Measurements from ENCODE around the gene ARRB1. TPM values are rescaled to one million over a fixed set of nuclear protein-coding genes. Genes with fewer than 3 reads are reported as not detected.

ARRB1 gene
- total and polyA plus RNA-seq, 12 donors = 4.9 to 54.2 (median 31.0) TPM

GRCh38 chr11:75272391-75272790 lies 79.1 kb downstream of the ARRB1 start:
- peak in 1 of 7 donors; percentile 5 for DNase-seq
- intact Hi-C loops (cut with DNase I) = no loop called here
- no peak overlapping the region for H3K4me3 ChIP-seq
- no peak for TF ChIP-seq POLR2A (IDR thresholded peaks at IDR 0.05)
- no peak for TF ChIP-seq CTCF (IDR thresholded peaks at IDR 0.05)
- H3K27me3 ChIP-seq = no peaks in the 10 kb centered on the region
- H3K4me1 ChIP-seq (replicated peaks in 1 of 2) = no peaks in the 10 kb centered on the region
- no peaks in the 10 kb centered on the region for H3K9me3 ChIP-seq (replicated peaks in 1 of 3)
- WGBS, 4 donors = 79 to 90% (median 85%) methylated on average over 5 of the region's 5 CpGs
- peaks cover 0 to 18% of the 10 kb centered on the region in 2 donors for H3K36me3 ChIP-seq (replicated peaks in 1 of 2)
- H3K27ac ChIP-seq = no peak overlapping the region

DNA sequence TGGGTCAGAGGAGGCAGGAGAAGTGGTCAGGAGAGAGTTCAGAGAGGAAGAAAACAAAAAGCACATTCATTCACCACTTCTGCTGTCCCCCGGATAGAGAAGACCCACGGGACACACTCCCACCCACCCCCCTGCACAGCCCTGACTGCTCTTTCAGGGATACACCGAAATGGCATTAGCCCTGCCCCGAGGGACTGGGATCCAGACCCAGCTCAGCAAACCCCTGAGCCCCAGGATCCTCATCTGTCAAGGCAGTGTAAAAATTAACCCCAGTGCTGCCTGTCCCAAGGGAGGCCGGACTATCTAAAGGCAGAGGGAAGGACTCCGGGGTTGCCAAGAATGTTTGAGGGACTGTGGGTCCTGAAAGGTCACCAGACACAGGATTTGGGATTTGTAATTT lies 79.7 kb downstream of the ARRB1 start:
- no peaks in the 10 kb centered on the region for H3K27me3 ChIP-seq
- no peaks in the 10 kb centered on the region for H3K4me1 ChIP-seq (replicated peaks in 1 of 2)
- H3K9me3 ChIP-seq (replicated peaks in 1 of 3) = no peaks in the 10 kb centered on the region
- no peak overlapping the region for H3K4me3 ChIP-seq
- intact Hi-C loops (cut with DNase I) = no loop called here
- peaks cover 0 to 12% of the 10 kb centered on the region in 2 donors for H3K36me3 ChIP-seq (replicated peaks in 1 of 2)
- no peak overlapping the region for H3K27ac ChIP-seq
- no peak for TF ChIP-seq POLR2A (IDR thresholded peaks at IDR 0.05)
- TF ChIP-seq CTCF (IDR thresholded peaks at IDR 0.05) = no peak
- 48 to 80% (median 74%) methylated on average over 5 to 6 of the region's 6 CpGs for WGBS, 4 donors
- peak in 1 of 7 donors; percentile 10 for DNase-seq

- intact Hi-C loops (cut with DNase I) = no loop called here
- TF ChIP-seq POLR2A (IDR thresholded peaks at IDR 0.05) (no peak), CTCF (IDR thresholded peaks at IDR 0.05) (peak in 3 of 6 experiments; percentile 11 to 30 (median 22))
- DNase-seq = peak in 2 of 7 donors; percentile 33 to 41
- peaks cover 0 to 9% of the 10 kb centered on the region in 2 donors for H3K36me3 ChIP-seq (replicated peaks in 1 of 2)
- no peaks in the 10 kb centered on the region for H3K9me3 ChIP-seq (replicated peaks in 1 of 3)
- no peaks in the 10 kb centered on the region for H3K4me1 ChIP-seq (replicated peaks in 1 of 2)
- H3K27ac ChIP-seq = no peak overlapping the region
- H3K4me3 ChIP-seq = no peak overlapping the region
- no peaks in the 10 kb centered on the region for H3K27me3 ChIP-seq
- WGBS, 4 donors = 28 to 38% (median 34%) methylated on average over 3 of the region's 3 CpGs
These were observed 80.5 kb downstream of the ARRB1 start for GRCh38 chr11:75270896-75271418.

GRCh38 chr11:75269896-75270295 lies 81.6 kb downstream of the ARRB1 start:
- DNase-seq = no peak
- Histone ChIP-seq H3K9me3 (replicated peaks in 1 of 3) (no peaks in the 10 kb centered on the region), H3K36me3 (replicated peaks in 1 of 2) (peaks cover 0 to 9% of the 10 kb centered on the region in 2 donors), H3K4me3 (no peak overlapping the region), H3K27me3 (no peaks in the 10 kb centered on the region), H3K4me1 (replicated peaks in 1 of 2) (no peaks in the 10 kb centered on the region), H3K27ac (no peak overlapping the region)
- no peak for TF ChIP-seq POLR2A (IDR thresholded peaks at IDR 0.05)
- TF ChIP-seq CTCF (IDR thresholded peaks at IDR 0.05) = no peak
- 89 to 100% (median 95%) methylated on average over 8 to 9 of the region's 9 CpGs for WGBS, 4 donors
- intact Hi-C loops (cut with DNase I) = no loop called here
